Measurements from ENCODE around the gene NECTIN1.

DNA sequence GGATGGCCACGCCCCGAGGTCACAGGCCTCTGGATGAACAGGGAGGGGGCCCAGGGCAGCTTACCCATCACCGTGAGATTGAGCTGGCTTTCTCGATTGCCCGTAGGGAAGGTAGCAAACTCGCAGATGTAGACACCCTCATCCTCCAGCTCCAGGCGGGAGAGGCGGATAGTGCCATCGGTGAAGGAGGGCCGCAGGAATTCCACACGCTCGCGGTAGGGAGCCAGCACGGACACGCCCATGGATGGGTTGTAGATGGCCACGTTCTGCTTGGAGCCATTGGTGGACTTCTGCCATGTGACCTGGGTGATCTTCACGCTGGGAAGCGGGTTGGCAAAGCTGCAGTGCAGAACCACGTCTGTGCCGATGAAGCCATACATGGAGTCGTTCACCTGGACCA is 50.6 kb downstream of the NECTIN1 start:
- TF ChIP-seq, protein P1, sequence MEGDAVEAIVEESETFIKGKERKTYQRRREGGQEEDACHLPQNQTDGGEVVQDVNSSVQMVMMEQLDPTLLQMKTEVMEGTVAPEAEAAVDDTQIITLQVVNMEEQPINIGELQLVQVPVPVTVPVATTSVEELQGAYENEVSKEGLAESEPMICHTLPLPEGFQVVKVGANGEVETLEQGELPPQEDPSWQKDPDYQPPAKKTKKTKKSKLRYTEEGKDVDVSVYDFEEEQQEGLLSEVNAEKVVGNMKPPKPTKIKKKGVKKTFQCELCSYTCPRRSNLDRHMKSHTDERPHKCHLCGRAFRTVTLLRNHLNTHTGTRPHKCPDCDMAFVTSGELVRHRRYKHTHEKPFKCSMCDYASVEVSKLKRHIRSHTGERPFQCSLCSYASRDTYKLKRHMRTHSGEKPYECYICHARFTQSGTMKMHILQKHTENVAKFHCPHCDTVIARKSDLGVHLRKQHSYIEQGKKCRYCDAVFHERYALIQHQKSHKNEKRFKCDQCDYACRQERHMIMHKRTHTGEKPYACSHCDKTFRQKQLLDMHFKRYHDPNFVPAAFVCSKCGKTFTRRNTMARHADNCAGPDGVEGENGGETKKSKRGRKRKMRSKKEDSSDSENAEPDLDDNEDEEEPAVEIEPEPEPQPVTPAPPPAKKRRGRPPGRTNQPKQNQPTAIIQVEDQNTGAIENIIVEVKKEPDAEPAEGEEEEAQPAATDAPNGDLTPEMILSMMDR (IDR thresholded peaks at IDR 0.05): no peak
- no peak for TF ChIP-seq EZH2 (IDR thresholded peaks at IDR 0.05)

Data from neural progenitor cell (in vitro differentiated cells).